Stimulated activated CD4-positive, alpha-beta T cell treated with anti-CD3 and anti-CD28 coated beads, TNF-alpha, amount 100 ng/mL, for 24 hours (primary cell): ENCODE results near the gene L1CAM.

ENCODE experiments used
- DNase-seq, 3 experiments: peaks; one replicate each; pipeline ENCODE4 v3.0.0-alpha.2; 2020; ENCODE audit warnings: low read depth in 3 of 3

Gene L1CAM

GRCh38 chrX:153875391-153876111, 10.4 kb downstream of the L1CAM start:
- DNase-seq = peak; percentile 34 to 48 (median 42)

- no peak for DNase-seq
These were observed 11.4 kb downstream of the L1CAM start for GRCh38 chrX:153874366-153875125.

- DNase-seq = no peak
These were observed 11.9 kb downstream of the L1CAM start for GRCh38 chrX:153874085-153874365.

GRCh38 chrX:153873282-153874084, 12.5 kb downstream of the L1CAM start:
- no peak for DNase-seq

- no peak for DNase-seq
These were observed 13.8 kb downstream of the L1CAM start for GRCh38 chrX:153871946-153872878.

- DNase-seq = no peak
These were observed 14.5 kb downstream of the L1CAM start for GRCh38 chrX:153871451-153871850.

- DNase-seq = no peak
These were observed 15.1 kb downstream of the L1CAM start for GRCh38 chrX:153870791-153871360.

GRCh38 chrX:153870288-153870690, 15.7 kb downstream of the L1CAM start:
- no peak for DNase-seq

GRCh38 chrX:153869473-153870287, 16.3 kb downstream of the L1CAM start:
- no peak for DNase-seq

GRCh38 chrX:153868576-153869472, 17.1 kb downstream of the L1CAM start:
- DNase-seq = no peak

GRCh38 chrX:153867671-153868070, 18.3 kb downstream of the L1CAM start:
- DNase-seq = no peak

- no peak for DNase-seq
These were observed 18.8 kb downstream of the L1CAM start for GRCh38 chrX:153867139-153867538.

- DNase-seq = no peak
These were observed 19.5 kb downstream of the L1CAM start for GRCh38 chrX:153866302-153867019.

- DNase-seq = no peak
These were observed 20.3 kb downstream of the L1CAM start for GRCh38 chrX:153865685-153866084.

- no peak for DNase-seq
These were observed 20.7 kb downstream of the L1CAM start for GRCh38 chrX:153865321-153865580.

GRCh38 chrX:153864561-153865320, 21.2 kb downstream of the L1CAM start:
- DNase-seq = no peak

- DNase-seq = no peak
These were observed 21.9 kb downstream of the L1CAM start for GRCh38 chrX:153864101-153864500.
